ENCODE data around the gene NAXE.
"Not testable (repeated sequence)": the region's sequence is repeated elsewhere in the genome, so short reads cannot be mapped to it uniquely, and the experiment has no call there.

The NAXE gene

GRCh38 chr1:156591432-156592157 lies at the start of gene NAXE:
Gene NAXE, plus strand, starts transcription at chr1:156591776. Its CDS starts 29 bp downstream, at chr1:156591805.
- peak; percentile 44 for DNase-seq (ENCODE audit: low read depth)

- DNase-seq (ENCODE audit: low read depth) = no peak
These were observed 48.5 kb upstream of the NAXE start for GRCh38 chr1:156543066-156543465.

- DNase-seq (ENCODE audit: low read depth) = no peak
These were observed 46.9 kb upstream of the NAXE start for GRCh38 chr1:156544592-156545102.

GRCh38 chr1:156546267-156546666 lies 45.3 kb upstream of the NAXE start:
- DNase-seq (ENCODE audit: low read depth) = no peak

- DNase-seq (ENCODE audit: low read depth) = no peak
These were observed 44.1 kb upstream of the NAXE start for GRCh38 chr1:156547434-156547833.

- DNase-seq (ENCODE audit: low read depth) = no peak
These were observed 43.6 kb upstream of the NAXE start for GRCh38 chr1:156547982-156548381.

GRCh38 chr1:156549390-156549789 lies 42.2 kb upstream of the NAXE start:
- DNase-seq (ENCODE audit: low read depth) = no peak

- no peak for DNase-seq (ENCODE audit: low read depth)
These were observed 41.7 kb upstream of the NAXE start for GRCh38 chr1:156549831-156550230.

- no peak for DNase-seq (ENCODE audit: low read depth)
These were observed 41.2 kb upstream of the NAXE start for GRCh38 chr1:156550346-156550745.

- no peak for DNase-seq (ENCODE audit: low read depth)
These were observed 40.4 kb upstream of the NAXE start for GRCh38 chr1:156551066-156551643.

- DNase-seq (ENCODE audit: low read depth) = no peak
These were observed 39.7 kb upstream of the NAXE start for GRCh38 chr1:156551869-156552268.

- DNase-seq (ENCODE audit: low read depth) = no peak
These were observed 39.1 kb upstream of the NAXE start for GRCh38 chr1:156552518-156552917.

GRCh38 chr1:156552937-156553336 lies 38.6 kb upstream of the NAXE start:
- not testable (repeated sequence) for DNase-seq (ENCODE audit: low read depth)

GRCh38 chr1:156553860-156554485 lies 37.6 kb upstream of the NAXE start:
- no peak for DNase-seq (ENCODE audit: low read depth)

- DNase-seq (ENCODE audit: low read depth) = no peak
These were observed 36.6 kb upstream of the NAXE start for GRCh38 chr1:156554971-156555370.

GRCh38 chr1:156555715-156556114 lies 35.9 kb upstream of the NAXE start:
- no peak for DNase-seq (ENCODE audit: low read depth)

- no peak for DNase-seq (ENCODE audit: low read depth)
These were observed 35.2 kb upstream of the NAXE start for GRCh38 chr1:156556354-156556753.

GRCh38 chr1:156559086-156559796 lies 32.3 kb upstream of the NAXE start:
- DNase-seq (ENCODE audit: low read depth) = no peak

GRCh38 chr1:156559797-156560385 lies 31.7 kb upstream of the NAXE start:
- no peak for DNase-seq (ENCODE audit: low read depth)

- no peak for DNase-seq (ENCODE audit: low read depth)
These were observed 30.9 kb upstream of the NAXE start for GRCh38 chr1:156560585-156561163.

- no peak for DNase-seq (ENCODE audit: low read depth)
These were observed 26.1 kb upstream of the NAXE start for GRCh38 chr1:156565519-156565918.

- no peak for DNase-seq (ENCODE audit: low read depth)
These were observed 25.1 kb upstream of the NAXE start for GRCh38 chr1:156566436-156566835.

Data from activated gamma-delta T cell treated with anti-CD3 and anti-CD28 coated beads, Interleukin-2, amount 50 U/mL, for 16 hours (primary cell).